HEK293 (cell line): ENCODE results near the gene DDX46.

Source experiments
- BCL6B ChIP-seq: fragments of 450-650 bp; formaldehyde crosslinking; IDR thresholded peaks from 2 replicates; pipeline ENCODE4 v1.5.1; 2017; ENCODE audit warnings: missing biosample characterization, missing genetic modification characterization
- CTCF ChIP-seq: fragments of 450-650 bp; formaldehyde crosslinking; IDR thresholded peaks from 2 replicates; pipeline ENCODE4 v1.5.1; 2016; ENCODE audit warnings: missing biosample characterization, missing genetic modification characterization
- FEZF1 ChIP-seq: fragments of 450-650 bp; formaldehyde crosslinking; IDR thresholded peaks from 2 replicates; pipeline ENCODE4 v1.5.1; 2016; ENCODE audit warnings: missing biosample characterization, missing genetic modification characterization
- GLI4 ChIP-seq: fragments of 450-650 bp; formaldehyde crosslinking; IDR thresholded peaks from 2 replicates; pipeline ENCODE4 v1.5.1; 2016; ENCODE audit warnings: missing biosample characterization, missing genetic modification characterization
- HOXC10 ChIP-seq: sonication (generic); formaldehyde crosslinking; IDR thresholded peaks from 2 replicates; pipeline ENCODE4 v1.8.1; 2023; ENCODE audit warnings: mild to moderate bottlenecking, missing genetic modification reagents
- KLF9 ChIP-seq: fragments of 450-650 bp; formaldehyde crosslinking; IDR thresholded peaks from 2 replicates; pipeline ENCODE4 v1.5.1; 2016; ENCODE audit warnings: missing biosample characterization, missing genetic modification characterization, low read depth
- OSR2 ChIP-seq: fragments of 450-650 bp; formaldehyde crosslinking; IDR thresholded peaks from 2 replicates; pipeline ENCODE4 v1.5.1; 2016; ENCODE audit warnings: missing biosample characterization, missing genetic modification characterization
- SCRT2 ChIP-seq: fragments of 450-650 bp; formaldehyde crosslinking; IDR thresholded peaks from 2 replicates; pipeline ENCODE4 v1.5.1; 2016; ENCODE audit warnings: missing biosample characterization, missing genetic modification characterization
- TCF7L2 ChIP-seq: IDR thresholded peaks from 2 replicates; pipeline ENCODE4 v1.6.1; 2011; ENCODE audit warnings: low read depth, mild to moderate bottlenecking, inconsistent platforms, low read length, moderate library complexity, borderline replicate concordance
- TSHZ1 ChIP-seq: fragments of 450-650 bp; formaldehyde crosslinking; IDR thresholded peaks from 2 replicates; pipeline ENCODE4 v1.5.1; 2016; ENCODE audit warnings: missing biosample characterization, missing genetic modification characterization, borderline replicate concordance
- WT1 ChIP-seq: fragments of 450-650 bp; formaldehyde crosslinking; IDR thresholded peaks from 2 replicates; pipeline ENCODE4 v1.5.1; 2016; ENCODE audit warnings: missing biosample characterization, missing genetic modification characterization
- ZBTB49 ChIP-seq: fragments of 450-650 bp; formaldehyde crosslinking; IDR thresholded peaks from 2 replicates; pipeline ENCODE4 v1.5.1; 2016; ENCODE audit warnings: missing biosample characterization, missing genetic modification characterization, low read depth
- ZFHX2 ChIP-seq: fragments of 450-650 bp; formaldehyde crosslinking; conservative IDR thresholded peaks from 2 replicates; pipeline ENCODE4 v1.5.1; 2016; ENCODE audit warnings: missing biosample characterization, missing genetic modification characterization
- ZFP41 ChIP-seq: fragments of 450-650 bp; formaldehyde crosslinking; IDR thresholded peaks from 2 replicates; pipeline ENCODE4 v1.5.1; 2016; ENCODE audit warnings: missing biosample characterization, missing genetic modification characterization, borderline replicate concordance
- ZNF140 ChIP-seq: fragments of 450-650 bp; formaldehyde crosslinking; IDR thresholded peaks from 2 replicates; pipeline ENCODE4 v1.5.1; 2016; ENCODE audit warnings: missing biosample characterization, missing genetic modification characterization
- ZNF239 ChIP-seq: fragments of 450-650 bp; formaldehyde crosslinking; IDR thresholded peaks from 2 replicates; pipeline ENCODE4 v1.5.1; 2016; ENCODE audit warnings: missing biosample characterization, missing genetic modification characterization
- ZNF266 ChIP-seq: fragments of 450-650 bp; formaldehyde crosslinking; IDR thresholded peaks from 2 replicates; pipeline ENCODE4 v1.5.1; 2016; ENCODE audit warnings: missing biosample characterization, missing genetic modification characterization, low read depth
- ZNF280C ChIP-seq: fragments of 450-650 bp; formaldehyde crosslinking; IDR thresholded peaks from 2 replicates; pipeline ENCODE4 v1.5.1; 2016; ENCODE audit warnings: missing biosample characterization, missing genetic modification characterization
- ZNF416 ChIP-seq: fragments of 450-650 bp; formaldehyde crosslinking; IDR thresholded peaks from 2 replicates; pipeline ENCODE4 v1.5.1; 2016; ENCODE audit warnings: missing biosample characterization, missing genetic modification characterization
- ZNF560 ChIP-seq: fragments of 450-650 bp; formaldehyde crosslinking; IDR thresholded peaks from 2 replicates; pipeline ENCODE4 v1.5.1; 2017; ENCODE audit warnings: missing biosample characterization, missing genetic modification characterization, borderline replicate concordance
- ZNF561 ChIP-seq: fragments of 450-650 bp; IDR thresholded peaks from 2 replicates; pipeline ENCODE4 v1.5.1; 2018; ENCODE audit warnings: missing biosample characterization, missing genetic modification characterization, borderline replicate concordance
- ZNF580 ChIP-seq: fragments of 450-650 bp; formaldehyde crosslinking; IDR thresholded peaks from 2 replicates; pipeline ENCODE4 v1.5.1; 2016; ENCODE audit warnings: missing biosample characterization, missing genetic modification characterization
- ZNF610 ChIP-seq: fragments of 450-650 bp; formaldehyde crosslinking; IDR thresholded peaks from 2 replicates; pipeline ENCODE4 v1.5.1; 2016; ENCODE audit warnings: missing biosample characterization, missing genetic modification characterization, borderline replicate concordance
- ZNF658 ChIP-seq: fragments of 450-650 bp; formaldehyde crosslinking; IDR thresholded peaks from 2 replicates; pipeline ENCODE4; 2016; ENCODE audit warnings: missing biosample characterization, missing genetic modification characterization
- ZNF768 ChIP-seq: fragments of 450-650 bp; formaldehyde crosslinking; IDR thresholded peaks from 2 replicates; pipeline ENCODE4 v1.5.1; 2018; ENCODE audit warnings: missing biosample characterization, mild to moderate bottlenecking, missing genetic modification characterization
- ZNF837 ChIP-seq: fragments of 450-650 bp; formaldehyde crosslinking; IDR thresholded peaks from 2 replicates; pipeline ENCODE4 v1.5.1; 2016; ENCODE audit warnings: missing biosample characterization, missing genetic modification characterization

The DDX46 gene

GRCh38 chr5:134758504-134759341 lies at the start of gene DDX46 (continued):
- TF ChIP-seq ZNF266 (tag by site-specific recombination) (no peak), ZFHX2 (tag by site-specific recombination) (peak; percentile 10; the same call in 1 of the 2 replicates), ZNF416 (tag by site-specific recombination) (no peak), BCL6B (tag by site-specific recombination) (no peak), TSHZ1 (tag by site-specific recombination) (peak; percentile 47; the same call in 1 of the 2 replicates), ZNF560 (tag by site-specific recombination) (no peak), FEZF1 (tag by site-specific recombination) (no peak; the same call in 1 of the 2 replicates), ZFP41 (no peak), OSR2 (tag by site-specific recombination) (no peak), ZNF768 (tag by site-specific recombination) (no peak), ZNF280C (tag by site-specific recombination) (no peak), ZNF580 (tag by site-specific recombination) (0 out of 2 replicates have a peak, but pooled peaks have one; percentile 24), GLI4 (tag by site-specific recombination) (peak; percentile 77), HOXC10 (CRISPR knock-in tag) (no peak), WT1 (tag by site-specific recombination) (no peak; the same call in none of the 2 replicates), TCF7L2 (no peak), ZNF561 (tag by site-specific recombination) (peak; percentile 75), ZNF658 (tag by site-specific recombination) (no peak), KLF9 (tag by site-specific recombination) (peak; percentile 81), ZNF140 (tag by site-specific recombination) (no peak), ZBTB49 (tag by site-specific recombination) (no peak), ZNF239 (tag by site-specific recombination) (no peak), CTCF (peak; percentile 99), ZNF837 (no peak), SCRT2 (tag by site-specific recombination) (no peak), ZNF610 (tag by site-specific recombination) (peak; percentile 59)
